ENCODE data around the gene NCK1.
"Not testable (repeated sequence)": the region's sequence is repeated elsewhere in the genome, so short reads cannot be mapped to it uniquely, and the experiment has no call there.

NCK1 gene

GRCh38 chr3:136860541-136860940 is 1.5 kb upstream of the NCK1 start:
- H4K20me1 ChIP-seq (ENCODE audit: low read depth, low read length) = 0 out of 2 replicates have a peak, but pooled peaks cover 3% of the 10 kb centered on the region
- TF ChIP-seq CTCF (IDR thresholded peaks at IDR 0.05; ENCODE audit: insufficient read depth, low read length, poor library complexity, severe bottlenecking) = no peak
- no peak for TF ChIP-seq EZH2phosphoT487 (conservative IDR thresholded peaks at IDR 0.05; ENCODE audit: low read length)
- no peaks in the 10 kb centered on the region for H3K9me2 ChIP-seq (replicated peaks; ENCODE audit: insufficient read depth, low read length)
- H3F3A ChIP-seq (ENCODE audit: insufficient read depth) = peaks cover 7% of the 10 kb centered on the region
- H3K9ac ChIP-seq (ENCODE audit: low read length) = peak overlapping the region; percentile 93
- no peaks in the 10 kb centered on the region for H3K27me3 ChIP-seq (ENCODE audit: low read length)
- H3K27ac ChIP-seq (ENCODE audit: low read depth, low read length) = peak overlapping the region; percentile 93
- H2AFZ ChIP-seq (ENCODE audit: low read depth, low read length, severe bottlenecking) = peak overlapping the region; percentile 95
- peaks cover 90% of the 10 kb centered on the region for H3K79me2 ChIP-seq (ENCODE audit: insufficient read depth, low read length)
- no peaks in the 10 kb centered on the region for H3K9me3 ChIP-seq (ENCODE audit: insufficient read depth, low read length)
- H3K4me3 ChIP-seq (ENCODE audit: insufficient read depth, low read length, poor library complexity, severe bottlenecking) = peak overlapping the region; percentile 92
- peaks cover 20% of the 10 kb centered on the region for H3K36me3 ChIP-seq (ENCODE audit: low read length)
- H3K4me2 ChIP-seq (ENCODE audit: low read depth, low read length, poor library complexity, severe bottlenecking) = peak overlapping the region; percentile 99

- H2AFZ ChIP-seq (ENCODE audit: low read depth, low read length, severe bottlenecking) = peak overlapping the region; percentile 23
Observed at GRCh38 chr3:136862617-136863322, 762 bp downstream of the NCK1 start.

GRCh38 chr3:136869282-136869681 is 7.3 kb downstream of the NCK1 start:
- H3K36me3 ChIP-seq (ENCODE audit: low read length) = peaks cover 16% of the 10 kb centered on the region; the same call in 1 of the 2 replicates
- no peak overlapping the region for H3K9ac ChIP-seq (ENCODE audit: low read length)
- H2AFZ ChIP-seq (ENCODE audit: low read depth, low read length, severe bottlenecking) = no peak overlapping the region
- no peak overlapping the region for H3K4me3 ChIP-seq (ENCODE audit: insufficient read depth, low read length, poor library complexity, severe bottlenecking)
- no peak overlapping the region for H3K27ac ChIP-seq (ENCODE audit: low read depth, low read length)
- no peaks in the 10 kb centered on the region for H3F3A ChIP-seq (ENCODE audit: insufficient read depth)
- no peaks in the 10 kb centered on the region for H3K9me3 ChIP-seq (ENCODE audit: insufficient read depth, low read length)
- no peaks in the 10 kb centered on the region for H3K27me3 ChIP-seq (ENCODE audit: low read length)
- peaks cover 11% of the 10 kb centered on the region; the same call in 1 of the 2 replicates for H4K20me1 ChIP-seq (ENCODE audit: low read depth, low read length)
- H3K79me2 ChIP-seq (ENCODE audit: insufficient read depth, low read length) = peaks cover 98% of the 10 kb centered on the region
- no peak overlapping the region for H3K4me2 ChIP-seq (ENCODE audit: low read depth, low read length, poor library complexity, severe bottlenecking)
- H3K9me2 ChIP-seq (replicated peaks; ENCODE audit: insufficient read depth, low read length) = no peaks in the 10 kb centered on the region
- no peak for TF ChIP-seq EZH2phosphoT487 (conservative IDR thresholded peaks at IDR 0.05; ENCODE audit: low read length)
- no peak for TF ChIP-seq CTCF (IDR thresholded peaks at IDR 0.05; ENCODE audit: insufficient read depth, low read length, poor library complexity, severe bottlenecking)

More at GRCh38 chr3:136862617-136863322, 762 bp downstream of the NCK1 start:
- H3K27me3 ChIP-seq (ENCODE audit: low read length) = no peaks in the 10 kb centered on the region
- peaks cover 7% of the 10 kb centered on the region for H3F3A ChIP-seq (ENCODE audit: insufficient read depth)
- H3K9me3 ChIP-seq (ENCODE audit: insufficient read depth, low read length) = no peaks in the 10 kb centered on the region
- H3K9me2 ChIP-seq (replicated peaks; ENCODE audit: insufficient read depth, low read length) = no peaks in the 10 kb centered on the region
- peak overlapping the region; percentile 93 for H3K9ac ChIP-seq (ENCODE audit: low read length)
- peak overlapping the region; percentile 93 for H3K27ac ChIP-seq (ENCODE audit: low read depth, low read length)
- peak overlapping the region; percentile 81 for H3K4me3 ChIP-seq (ENCODE audit: insufficient read depth, low read length, poor library complexity, severe bottlenecking)
- no peak for TF ChIP-seq EZH2phosphoT487 (conservative IDR thresholded peaks at IDR 0.05; ENCODE audit: low read length)
- TF ChIP-seq CTCF (IDR thresholded peaks at IDR 0.05; ENCODE audit: insufficient read depth, low read length, poor library complexity, severe bottlenecking) = no peak
- 0 out of 2 replicates have a peak, but pooled peaks cover 7% of the 10 kb centered on the region for H4K20me1 ChIP-seq (ENCODE audit: low read depth, low read length)
- 0 out of 2 replicates have a peak, but pooled peaks cover 7% of the 10 kb centered on the region for H3K36me3 ChIP-seq (ENCODE audit: low read length)
- H3K79me2 ChIP-seq (ENCODE audit: insufficient read depth, low read length) = peaks cover 95% of the 10 kb centered on the region
- H3K4me2 ChIP-seq (ENCODE audit: low read depth, low read length, poor library complexity, severe bottlenecking) = peak overlapping the region; percentile 99

- H3K79me2 ChIP-seq (ENCODE audit: insufficient read depth, low read length) = peaks cover 90% of the 10 kb centered on the region
- H3K4me2 ChIP-seq (ENCODE audit: low read depth, low read length, poor library complexity, severe bottlenecking); H2AFZ ChIP-seq (ENCODE audit: low read depth, low read length, severe bottlenecking); H3K27ac ChIP-seq (ENCODE audit: low read depth, low read length); H3K4me3 ChIP-seq (ENCODE audit: insufficient read depth, low read length, poor library complexity, severe bottlenecking); H3K9ac ChIP-seq (ENCODE audit: low read length); H3F3A ChIP-seq (ENCODE audit: insufficient read depth); H3K27me3 ChIP-seq (ENCODE audit: low read length); H3K9me3 ChIP-seq (ENCODE audit: insufficient read depth, low read length); H3K9me2 ChIP-seq (replicated peaks; ENCODE audit: insufficient read depth, low read length): not testable (repeated sequence)
- peaks cover 21% of the 10 kb centered on the region; the same call in 1 of the 2 replicates for H3K36me3 ChIP-seq (ENCODE audit: low read length)
- H4K20me1 ChIP-seq (ENCODE audit: low read depth, low read length) = peaks cover 18% of the 10 kb centered on the region; the same call in 1 of the 2 replicates
Observed at GRCh38 chr3:136872258-136872657, 10.2 kb downstream of the NCK1 start.

- not testable (repeated sequence) for H3K4me3 ChIP-seq (ENCODE audit: insufficient read depth, low read length, poor library complexity, severe bottlenecking); H3K9me3 ChIP-seq (ENCODE audit: insufficient read depth, low read length); H3K9me2 ChIP-seq (replicated peaks; ENCODE audit: insufficient read depth, low read length); H3K9ac ChIP-seq (ENCODE audit: low read length); H2AFZ ChIP-seq (ENCODE audit: low read depth, low read length, severe bottlenecking); H3K27ac ChIP-seq (ENCODE audit: low read depth, low read length); H3K36me3 ChIP-seq (ENCODE audit: low read length); H3K27me3 ChIP-seq (ENCODE audit: low read length); H3K4me2 ChIP-seq (ENCODE audit: low read depth, low read length, poor library complexity, severe bottlenecking)
- Histone ChIP-seq H3K79me2 (ENCODE audit: insufficient read depth, low read length) (peaks cover 89% of the 10 kb centered on the region), H4K20me1 (ENCODE audit: low read depth, low read length) (peaks cover 21% of the 10 kb centered on the region), H3F3A (ENCODE audit: insufficient read depth) (peaks cover 34% of the 10 kb centered on the region)
Observed at GRCh38 chr3:136879510-136879909, 17.5 kb downstream of the NCK1 start.
